HL-60 (cell line): Measurements from ENCODE around the gene ENG.

Experiments used
- DNase-seq, 2 experiments: peaks; one replicate each; pipeline ENCODE4 v3.0.0-alpha.2; 2010 to 2020; ENCODE audit warnings: low read depth in 1 of 2, low spot score in 1 of 2
- H3K27ac ChIP-seq: fragments of 250-450 bp; sonication (Bioruptor Pico); replicated peaks from 2 replicates; pipeline ENCODE4 v1.5.1; 2020; ENCODE audit warnings: mild to moderate bottlenecking, moderate library complexity
- H3K27me3 ChIP-seq: fragments of 250-450 bp; sonication (Bioruptor Pico); 2 replicates; pipeline ENCODE4 v1.5.1; 2021; ENCODE audit warnings: mild to moderate bottlenecking, moderate library complexity; ENCODE audit not compliant: insufficient read depth, poor library complexity, severe bottlenecking
- H3K4me3 ChIP-seq: replicated peaks from 2 replicates; pipeline ENCODE4 v1.5.1; 2011; ENCODE audit warnings: mild to moderate bottlenecking, control low read depth, low read length; ENCODE audit not compliant: insufficient read depth
- GABPA ChIP-seq: IDR thresholded peaks from 2 replicates; pipeline ENCODE4 v1.6.1; 2012; ENCODE audit warnings: low read depth
- POLR2AphosphoS5 ChIP-seq: IDR thresholded peaks from 2 replicates; pipeline ENCODE4 v1.6.1; 2012; ENCODE audit warnings: low read depth
- REST ChIP-seq: IDR thresholded peaks from 2 replicates; pipeline ENCODE4 v1.6.1; 2012; ENCODE audit warnings: low read depth; ENCODE audit not compliant: insufficient replicate concordance
- SPI1 ChIP-seq: IDR thresholded peaks from 2 replicates; pipeline ENCODE4 v1.6.1; 2012; ENCODE audit warnings: low read depth, mild to moderate bottlenecking, borderline replicate concordance
- TF ChIP-seq, protein P1 (sequence below): IDR thresholded peaks from one replicate; pipeline ENCODE4 v1.5.1; 2011; ENCODE audit warnings: low read length, control low read depth, inconsistent platforms; ENCODE audit not compliant: insufficient read depth

Gene ENG

GRCh38 chr9:127866535-127866934 lies 12.1 kb upstream of the ENG start:
- DNase-seq = no peak
- Histone ChIP-seq H3K27ac (no peak overlapping the region), H3K4me3 (no peak overlapping the region), H3K27me3 (no peaks in the 10 kb centered on the region)
- no peak for TF ChIP-seq POLR2AphosphoS5
- TF ChIP-seq GABPA = no peak
- TF ChIP-seq, protein P1, sequence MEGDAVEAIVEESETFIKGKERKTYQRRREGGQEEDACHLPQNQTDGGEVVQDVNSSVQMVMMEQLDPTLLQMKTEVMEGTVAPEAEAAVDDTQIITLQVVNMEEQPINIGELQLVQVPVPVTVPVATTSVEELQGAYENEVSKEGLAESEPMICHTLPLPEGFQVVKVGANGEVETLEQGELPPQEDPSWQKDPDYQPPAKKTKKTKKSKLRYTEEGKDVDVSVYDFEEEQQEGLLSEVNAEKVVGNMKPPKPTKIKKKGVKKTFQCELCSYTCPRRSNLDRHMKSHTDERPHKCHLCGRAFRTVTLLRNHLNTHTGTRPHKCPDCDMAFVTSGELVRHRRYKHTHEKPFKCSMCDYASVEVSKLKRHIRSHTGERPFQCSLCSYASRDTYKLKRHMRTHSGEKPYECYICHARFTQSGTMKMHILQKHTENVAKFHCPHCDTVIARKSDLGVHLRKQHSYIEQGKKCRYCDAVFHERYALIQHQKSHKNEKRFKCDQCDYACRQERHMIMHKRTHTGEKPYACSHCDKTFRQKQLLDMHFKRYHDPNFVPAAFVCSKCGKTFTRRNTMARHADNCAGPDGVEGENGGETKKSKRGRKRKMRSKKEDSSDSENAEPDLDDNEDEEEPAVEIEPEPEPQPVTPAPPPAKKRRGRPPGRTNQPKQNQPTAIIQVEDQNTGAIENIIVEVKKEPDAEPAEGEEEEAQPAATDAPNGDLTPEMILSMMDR = no peak
- TF ChIP-seq SPI1 = no peak
- no peak for TF ChIP-seq REST

- no peak for DNase-seq
- Histone ChIP-seq H3K27me3 (no peaks in the 10 kb centered on the region), H3K4me3 (no peak overlapping the region), H3K27ac (peak overlapping the region; percentile 95; the same call in 1 of the 2 replicates)
- TF ChIP-seq, protein P1 = no peak
- TF ChIP-seq SPI1 (no peak), GABPA (no peak), POLR2AphosphoS5 (no peak), REST (no peak)
Measured at GRCh38 chr9:127865645-127866464, 11.4 kb upstream of the ENG start.

GRCh38 chr9:127863191-127863621 lies 8.7 kb upstream of the ENG start:
- Histone ChIP-seq H3K4me3 (no peak overlapping the region), H3K27ac (peak overlapping the region; percentile 95)
- no peak for TF ChIP-seq REST
- no peak for TF ChIP-seq SPI1
- no peak for TF ChIP-seq POLR2AphosphoS5
- TF ChIP-seq, protein P1 = no peak
- TF ChIP-seq GABPA = no peak

More at GRCh38 chr9:127863191-127863621, 8.7 kb upstream of the ENG start:
- H3K27me3 ChIP-seq = no peaks in the 10 kb centered on the region
- peak; percentile 55 to 80 for DNase-seq
